ENCODE results near the gene AMPD1.

AMPD1 gene

DNA sequence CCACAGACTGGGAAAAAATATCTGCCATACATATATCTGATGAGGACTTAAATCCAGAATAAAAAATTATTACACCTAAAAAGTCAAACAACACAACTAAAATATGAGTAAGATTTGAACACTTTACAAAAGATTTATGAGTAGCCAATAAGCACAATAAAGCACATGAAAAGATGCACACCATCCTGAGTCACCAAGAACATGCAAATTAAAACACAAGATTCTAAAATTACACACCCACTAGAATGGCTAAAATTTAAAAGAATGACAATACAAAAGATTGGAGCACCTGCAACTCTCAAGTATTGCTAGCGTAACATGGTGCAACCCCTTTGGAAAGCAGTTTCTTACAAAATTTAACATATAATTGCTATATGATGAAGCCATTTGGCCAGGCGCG, 56.4 kb downstream of the AMPD1 start:
- no peak overlapping the region for H3K4me3 ChIP-seq (ENCODE audit: severe bottlenecking)
- H3K27ac ChIP-seq (ENCODE audit: poor library complexity, severe bottlenecking): no peak overlapping the region
- TF ChIP-seq, protein P1, sequence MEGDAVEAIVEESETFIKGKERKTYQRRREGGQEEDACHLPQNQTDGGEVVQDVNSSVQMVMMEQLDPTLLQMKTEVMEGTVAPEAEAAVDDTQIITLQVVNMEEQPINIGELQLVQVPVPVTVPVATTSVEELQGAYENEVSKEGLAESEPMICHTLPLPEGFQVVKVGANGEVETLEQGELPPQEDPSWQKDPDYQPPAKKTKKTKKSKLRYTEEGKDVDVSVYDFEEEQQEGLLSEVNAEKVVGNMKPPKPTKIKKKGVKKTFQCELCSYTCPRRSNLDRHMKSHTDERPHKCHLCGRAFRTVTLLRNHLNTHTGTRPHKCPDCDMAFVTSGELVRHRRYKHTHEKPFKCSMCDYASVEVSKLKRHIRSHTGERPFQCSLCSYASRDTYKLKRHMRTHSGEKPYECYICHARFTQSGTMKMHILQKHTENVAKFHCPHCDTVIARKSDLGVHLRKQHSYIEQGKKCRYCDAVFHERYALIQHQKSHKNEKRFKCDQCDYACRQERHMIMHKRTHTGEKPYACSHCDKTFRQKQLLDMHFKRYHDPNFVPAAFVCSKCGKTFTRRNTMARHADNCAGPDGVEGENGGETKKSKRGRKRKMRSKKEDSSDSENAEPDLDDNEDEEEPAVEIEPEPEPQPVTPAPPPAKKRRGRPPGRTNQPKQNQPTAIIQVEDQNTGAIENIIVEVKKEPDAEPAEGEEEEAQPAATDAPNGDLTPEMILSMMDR (IDR thresholded peaks at IDR 0.05; ENCODE audit: poor library complexity, severe bottlenecking): no peak
- no peak for ATAC-seq (ENCODE audit: low read depth)
- no peaks in the 10 kb centered on the region for H3K4me1 ChIP-seq (ENCODE audit: insufficient read depth, poor library complexity, severe bottlenecking)
- no peaks in the 10 kb centered on the region for H3K36me3 ChIP-seq (ENCODE audit: low read depth)
- no peak for DNase-seq (ENCODE audit: low spot score)
- no peaks in the 10 kb centered on the region for H3K27me3 ChIP-seq (ENCODE audit: insufficient read depth, poor library complexity, severe bottlenecking)
- H3K9me3 ChIP-seq (ENCODE audit: severe bottlenecking): no peaks in the 10 kb centered on the region

DNA sequence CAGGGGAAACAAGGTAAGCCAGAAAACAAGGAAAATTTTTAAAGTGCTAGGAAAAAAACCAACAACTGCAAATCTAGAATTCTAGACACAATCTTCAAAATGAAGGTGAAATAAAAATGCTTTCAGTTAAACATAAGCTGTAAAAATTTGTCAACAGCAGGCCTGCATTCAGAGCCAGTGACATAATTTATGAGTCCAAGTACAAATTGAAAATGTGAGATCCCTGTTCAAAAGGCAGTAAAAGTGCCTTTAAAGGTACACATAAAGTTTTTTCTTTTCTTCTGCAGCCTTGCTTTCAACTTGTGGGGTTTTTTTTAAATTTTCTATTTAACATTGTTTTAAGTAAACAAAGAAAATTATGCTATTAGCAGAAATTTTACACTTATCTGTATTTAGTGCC, 62.9 kb downstream of the AMPD1 start:
- no peaks in the 10 kb centered on the region for H3K27me3 ChIP-seq (ENCODE audit: insufficient read depth, poor library complexity, severe bottlenecking)
- TF ChIP-seq, protein P1 (IDR thresholded peaks at IDR 0.05; ENCODE audit: poor library complexity, severe bottlenecking): no peak
- no peak overlapping the region for H3K4me3 ChIP-seq (ENCODE audit: severe bottlenecking)
- no peak for ATAC-seq (ENCODE audit: low read depth)
- no peaks in the 10 kb centered on the region for H3K4me1 ChIP-seq (ENCODE audit: insufficient read depth, poor library complexity, severe bottlenecking)
- H3K36me3 ChIP-seq (ENCODE audit: low read depth): no peaks in the 10 kb centered on the region; the same call in 1 of the 2 replicates
- H3K27ac ChIP-seq (ENCODE audit: poor library complexity, severe bottlenecking): no peak overlapping the region
- DNase-seq (ENCODE audit: low spot score): no peak
- peaks cover 3% of the 10 kb centered on the region for H3K9me3 ChIP-seq (ENCODE audit: severe bottlenecking)

DNA sequence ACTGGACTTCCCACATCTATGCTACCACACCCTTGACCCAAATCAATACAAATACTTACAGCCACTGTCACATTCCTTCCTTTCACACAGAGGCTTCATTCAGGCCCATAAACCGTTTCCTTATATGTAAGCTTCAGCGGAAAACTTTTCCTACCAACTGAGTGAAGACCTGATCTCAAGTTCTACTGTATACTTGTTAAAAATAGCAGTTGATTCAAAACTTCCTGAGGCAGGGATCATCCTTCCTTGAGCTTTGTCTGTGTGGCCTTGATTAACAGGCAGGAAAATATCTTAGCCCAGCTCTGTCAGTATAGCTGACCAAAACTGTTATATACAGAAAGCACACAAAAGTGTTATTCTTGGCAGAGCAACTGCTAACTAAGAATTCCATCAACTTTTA, 68.2 kb downstream of the AMPD1 start:
- Histone ChIP-seq H3K4me1 (ENCODE audit: insufficient read depth, poor library complexity, severe bottlenecking) (no peaks in the 10 kb centered on the region), H3K4me3 (ENCODE audit: severe bottlenecking) (no peak overlapping the region), H3K27me3 (ENCODE audit: insufficient read depth, poor library complexity, severe bottlenecking) (no peaks in the 10 kb centered on the region), H3K36me3 (ENCODE audit: low read depth) (no peaks in the 10 kb centered on the region; the same call in 1 of the 2 replicates), H3K9me3 (ENCODE audit: severe bottlenecking) (peaks cover under 1% of the 10 kb centered on the region), H3K27ac (ENCODE audit: poor library complexity, severe bottlenecking) (no peak overlapping the region)
- DNase-seq (ENCODE audit: low spot score): no peak
- TF ChIP-seq, protein P1 (IDR thresholded peaks at IDR 0.05; ENCODE audit: poor library complexity, severe bottlenecking): no peak
- ATAC-seq (ENCODE audit: low read depth): no peak

DNA sequence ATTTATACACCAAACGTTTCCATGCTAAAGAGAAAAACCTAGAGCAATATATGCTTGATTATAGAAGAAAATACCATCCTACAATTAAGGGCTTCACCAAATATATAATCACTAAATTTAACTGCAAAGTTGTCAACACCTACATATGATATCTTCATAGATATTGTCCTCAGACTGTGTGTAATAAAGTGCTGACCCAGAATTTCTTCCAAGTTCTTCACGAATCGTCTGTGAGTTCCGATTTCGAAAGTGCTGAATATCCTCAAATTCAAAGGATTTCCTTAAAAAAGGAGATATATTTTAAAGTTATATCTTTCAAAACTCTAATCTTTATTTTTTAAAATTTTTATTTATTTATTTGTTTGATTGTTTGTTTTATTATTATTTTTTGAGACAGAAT, 72.0 kb downstream of the AMPD1 start:
- TF ChIP-seq, protein P1 (IDR thresholded peaks at IDR 0.05; ENCODE audit: poor library complexity, severe bottlenecking): no peak
- Histone ChIP-seq H3K4me3 (ENCODE audit: severe bottlenecking) (no peak overlapping the region), H3K4me1 (ENCODE audit: insufficient read depth, poor library complexity, severe bottlenecking) (peaks cover 16% of the 10 kb centered on the region)

More for the DNA sequence above, 72.0 kb downstream of the AMPD1 start:
- ATAC-seq (ENCODE audit: low read depth) (no peak), DNase-seq (ENCODE audit: low spot score) (no peak)
- no peaks in the 10 kb centered on the region for H3K9me3 ChIP-seq (ENCODE audit: severe bottlenecking)
- H3K36me3 ChIP-seq (ENCODE audit: low read depth): no peaks in the 10 kb centered on the region
- H3K27ac ChIP-seq (ENCODE audit: poor library complexity, severe bottlenecking): no peak overlapping the region
- no peaks in the 10 kb centered on the region for H3K27me3 ChIP-seq (ENCODE audit: insufficient read depth, poor library complexity, severe bottlenecking)

All from RWPE2 (cell line).